CD4-positive, alpha-beta T cell treated with Interleukin-6 at 100 ng/mL for 8 hours (primary cell): ENCODE results near the gene NR2F6.
"Not testable (repeated sequence)": the region's sequence is repeated elsewhere in the genome, so short reads cannot be mapped to it uniquely, and the experiment has no call there.

ENCODE experiments used
- DNase-seq: peaks from one replicate; pipeline ENCODE4 v3.0.0-alpha.2; 2020; ENCODE audit warnings: mixed read lengths, low spot score

The NR2F6 gene

GRCh38 chr19:17210296-17210695, 35.4 kb downstream of the NR2F6 start:
- no peak for DNase-seq

DNA sequence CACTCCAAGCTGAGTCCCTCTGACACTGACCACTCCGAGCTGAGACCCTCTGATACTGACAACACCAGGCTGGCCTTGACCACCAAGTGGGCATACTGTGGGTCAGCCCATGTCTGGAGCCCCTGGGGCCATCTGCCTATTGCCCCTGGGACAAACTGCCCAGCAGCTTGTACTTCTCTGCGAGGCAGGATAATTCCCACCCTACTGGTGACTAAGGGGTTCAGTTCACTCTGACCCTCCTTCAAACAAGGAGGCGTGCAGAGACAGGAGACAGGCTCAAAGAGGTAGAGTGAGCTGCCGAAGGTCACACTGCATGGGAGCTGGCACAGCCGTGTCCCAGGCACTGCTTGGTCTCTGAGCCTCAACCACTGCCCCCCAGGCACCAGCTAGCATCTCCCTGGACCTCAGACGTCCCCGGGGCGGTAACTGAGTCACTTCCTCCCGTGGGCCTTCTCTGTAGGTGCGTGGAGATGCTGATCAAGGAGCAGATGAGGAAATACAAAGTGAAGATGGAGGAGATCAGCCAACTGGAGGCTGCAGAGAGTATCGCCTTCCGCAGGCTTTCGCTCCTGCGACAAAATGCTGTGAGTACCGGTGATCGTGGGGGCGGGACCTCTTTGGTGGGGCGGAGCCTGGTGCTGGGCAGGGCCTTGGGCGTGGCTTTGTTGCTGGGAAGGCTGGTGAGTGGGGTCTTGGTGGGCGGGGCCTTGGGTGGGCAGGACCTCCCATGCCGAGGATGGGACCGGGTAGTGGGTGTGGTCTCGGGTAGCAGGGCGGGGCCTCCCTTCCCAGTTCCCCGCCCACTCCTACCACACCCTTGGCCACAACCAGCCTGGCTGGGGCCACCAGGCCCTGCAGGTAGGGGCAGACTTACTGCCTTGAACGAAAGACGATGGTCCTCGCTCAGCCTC, 36.3 kb downstream of the NR2F6 start:
- DNase-seq = no peak

DNA sequence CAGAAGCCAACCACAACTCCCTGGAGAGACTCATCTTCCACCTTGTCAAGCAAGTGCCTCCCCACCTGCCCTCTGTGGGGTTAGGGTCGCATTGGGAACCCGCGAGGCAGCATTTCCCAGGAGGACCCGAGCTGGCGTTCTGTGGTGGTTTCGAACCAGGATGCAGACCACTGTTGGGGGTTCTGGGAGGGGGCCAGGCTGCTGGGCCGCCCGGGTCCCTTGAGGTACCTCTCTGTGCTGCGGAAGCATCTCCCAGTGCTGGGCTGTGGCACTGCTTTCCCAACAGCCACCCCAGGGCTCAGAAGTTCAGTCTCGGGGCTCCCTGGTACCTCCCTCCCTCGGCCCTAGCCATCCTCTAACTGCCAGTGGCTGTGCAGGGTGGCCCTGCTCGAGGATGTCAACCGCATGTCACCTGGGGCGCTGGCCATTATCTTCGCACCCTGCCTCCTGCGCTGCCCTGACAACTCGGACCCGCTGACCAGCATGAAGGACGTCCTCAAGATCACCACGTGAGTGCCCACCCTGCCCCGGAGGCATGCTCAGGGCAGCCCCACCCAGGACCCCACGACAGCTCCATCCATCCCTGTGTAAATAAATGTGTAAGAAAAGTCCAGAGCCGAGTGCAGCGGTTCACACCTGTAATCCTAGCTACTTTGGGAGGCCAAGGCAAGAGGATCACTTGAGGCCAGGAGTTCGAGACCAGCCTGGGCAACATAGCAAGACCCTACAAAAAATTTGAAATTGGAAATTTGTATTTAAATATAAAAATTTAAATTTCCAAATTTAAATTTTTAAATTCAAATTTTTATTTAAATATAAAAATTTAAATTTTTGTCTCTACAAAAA, 38.8 kb downstream of the NR2F6 start:
- no peak for DNase-seq

DNA sequence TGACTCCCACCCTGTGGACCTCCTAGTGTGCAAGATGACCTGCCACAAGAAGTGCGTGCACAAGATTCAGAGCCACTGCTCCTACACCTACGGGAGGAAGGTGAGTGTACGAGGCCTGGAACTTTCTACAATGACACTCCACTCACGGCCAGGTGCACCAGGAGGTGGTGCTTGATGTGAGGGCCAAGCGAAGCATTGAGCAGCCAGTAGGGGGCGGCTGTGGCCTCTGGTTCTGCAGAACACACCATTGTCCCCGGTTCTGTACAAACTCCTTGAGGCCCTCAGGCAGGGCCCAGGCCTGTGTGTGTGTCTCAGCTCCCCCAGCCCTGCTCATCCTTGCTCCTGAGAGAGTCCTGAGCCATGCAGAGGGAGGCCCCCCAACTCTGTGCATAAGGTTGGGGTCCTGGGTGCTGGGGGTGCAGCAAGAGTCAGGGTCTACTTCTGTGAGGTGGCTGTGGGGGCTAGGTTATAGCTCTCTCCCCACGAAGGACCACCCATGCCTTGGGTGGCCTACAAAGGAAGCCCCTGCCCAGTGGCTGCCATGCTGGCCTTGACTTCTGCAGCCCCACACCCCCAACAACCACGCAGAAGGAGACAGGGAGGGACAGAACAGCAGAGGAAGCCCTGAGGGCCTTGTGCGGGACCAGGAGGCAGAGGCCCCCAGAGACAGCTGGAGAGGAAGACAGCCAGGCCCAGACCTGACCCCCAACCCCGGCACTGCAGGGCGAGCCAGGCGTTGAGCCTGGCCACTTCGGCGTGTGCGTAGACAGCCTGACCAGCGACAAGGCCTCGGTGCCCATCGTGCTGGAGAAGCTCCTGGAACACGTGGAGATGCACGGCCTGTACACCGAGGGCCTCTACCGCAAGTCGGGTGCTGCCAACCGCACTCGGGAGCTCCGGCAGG, 40.2 kb downstream of the NR2F6 start:
- DNase-seq = peak; percentile 61

GRCh38 chr19:17202713-17203112, 43.0 kb downstream of the NR2F6 start:
- no peak for DNase-seq

DNA sequence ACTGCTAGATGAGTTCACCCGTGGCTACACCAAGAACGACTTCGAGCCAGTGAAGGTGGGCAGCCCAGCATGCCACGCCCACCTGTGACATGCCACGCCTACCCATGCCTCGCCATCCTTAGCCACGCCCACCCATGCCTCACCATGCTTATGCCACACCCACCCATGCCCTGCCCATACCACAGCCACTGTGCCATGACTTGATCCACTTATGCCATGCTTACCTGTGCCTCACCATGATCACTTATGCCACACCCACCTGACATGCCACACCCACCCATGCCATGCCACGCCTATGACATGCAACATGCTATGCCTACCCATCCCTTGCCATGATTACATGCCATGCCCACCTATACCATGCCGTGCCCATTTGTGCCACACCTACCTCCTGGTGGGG, 43.5 kb downstream of the NR2F6 start:
- no peak for DNase-seq

GRCh38 chr19:17200408-17201079, 45.2 kb downstream of the NR2F6 start:
- DNase-seq = no peak

GRCh38 chr19:17197666-17198065, 48.1 kb downstream of the NR2F6 start:
- DNase-seq = no peak

DNA sequence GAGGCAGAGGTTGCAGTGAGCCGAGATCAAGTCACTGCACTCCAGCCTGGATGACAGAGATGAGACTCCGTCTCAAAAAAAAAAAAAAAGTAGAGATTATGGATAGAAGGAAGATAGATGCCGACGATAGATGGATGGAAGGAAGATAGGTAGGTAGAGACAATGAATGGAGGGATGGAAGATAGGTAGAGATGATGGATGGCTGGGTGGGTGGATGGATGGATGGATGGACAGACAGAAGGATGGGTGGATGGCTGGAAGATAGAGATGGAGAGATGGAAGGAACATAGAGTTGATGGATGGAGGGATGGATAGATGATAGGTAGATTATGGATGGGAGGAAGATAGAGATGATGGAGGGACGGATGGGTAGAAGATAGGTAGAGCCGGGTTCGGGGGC, 49.1 kb downstream of the NR2F6 start:
- DNase-seq = no peak

DNA sequence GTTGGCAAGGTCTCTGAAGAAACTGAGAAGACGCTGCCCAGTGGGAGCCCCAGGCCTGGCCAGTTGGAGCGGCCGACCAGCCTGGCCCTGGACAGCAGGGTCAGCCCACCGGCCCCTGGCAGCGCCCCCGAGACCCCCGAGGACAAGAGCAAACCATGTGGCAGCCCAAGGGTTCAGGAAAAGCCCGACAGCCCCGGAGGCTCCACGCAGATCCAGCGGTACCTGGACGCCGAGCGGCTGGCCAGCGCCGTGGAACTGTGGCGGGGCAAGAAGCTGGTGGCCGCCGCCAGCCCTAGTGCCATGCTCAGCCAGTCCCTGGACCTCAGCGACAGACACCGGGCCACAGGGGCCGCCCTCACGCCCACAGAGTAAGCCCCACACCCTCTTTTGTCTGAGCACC, 50.6 kb downstream of the NR2F6 start:
- no peak for DNase-seq

DNA sequence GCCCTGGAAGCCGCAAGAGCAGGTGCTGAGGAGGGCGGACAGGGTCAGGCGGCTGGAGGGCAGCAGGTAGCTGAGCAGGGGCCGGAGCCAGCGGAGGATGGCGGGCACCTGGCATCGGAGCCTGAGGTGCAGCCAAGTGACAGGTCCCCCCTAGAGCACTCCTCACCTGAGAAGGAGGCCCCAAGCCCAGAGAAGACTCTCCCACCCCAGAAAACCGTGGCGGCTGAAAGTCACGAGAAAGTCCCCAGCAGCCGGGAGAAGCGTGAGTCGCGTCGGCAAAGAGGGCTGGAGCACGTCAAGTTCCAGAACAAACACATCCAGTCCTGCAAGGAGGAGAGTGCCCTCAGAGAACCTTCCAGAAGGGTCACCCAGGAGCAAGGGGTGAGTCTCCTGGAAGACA, 51.1 kb downstream of the NR2F6 start:
- DNase-seq = no peak

DNA sequence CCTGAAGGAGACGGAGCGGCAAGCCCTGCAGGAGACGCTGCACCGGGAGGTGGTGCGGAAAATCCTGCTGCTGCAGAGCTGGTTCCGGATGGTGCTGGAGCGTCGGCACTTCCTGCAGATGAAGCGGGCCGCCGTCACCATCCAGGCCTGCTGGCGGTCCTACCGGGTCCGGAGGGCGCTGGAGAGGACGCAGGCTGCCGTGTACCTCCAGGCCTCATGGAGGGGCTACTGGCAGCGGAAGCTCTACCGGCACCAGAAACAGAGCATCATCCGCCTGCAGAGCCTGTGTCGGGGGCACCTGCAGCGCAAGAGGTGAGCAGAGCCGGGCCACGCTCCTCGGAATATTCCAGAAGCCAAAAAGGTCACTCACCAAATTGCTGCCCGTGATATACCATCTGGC, 53.0 kb downstream of the NR2F6 start:
- DNase-seq = no peak

DNA sequence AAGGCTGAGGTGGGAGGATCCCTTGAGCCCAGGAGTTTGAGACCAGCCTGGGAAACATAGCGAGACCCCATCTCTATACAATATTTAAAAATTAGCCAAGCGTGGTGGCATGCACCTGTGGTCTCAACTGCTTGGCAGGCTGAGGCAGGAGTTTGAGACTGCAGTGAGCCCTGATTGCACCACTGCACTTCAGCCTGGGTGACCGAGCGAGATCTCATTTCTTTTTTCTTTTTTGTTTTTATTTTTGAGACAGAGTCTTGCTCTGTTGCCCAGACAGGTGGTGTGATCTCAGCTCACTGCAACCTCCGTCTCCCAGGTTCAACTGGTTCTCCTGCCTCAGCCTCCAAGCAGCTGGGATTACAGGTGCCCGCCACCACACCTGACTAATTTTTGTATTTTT, 54.0 kb downstream of the NR2F6 start:
- not testable (repeated sequence) for DNase-seq

GRCh38 chr19:17185590-17185989, 60.1 kb downstream of the NR2F6 start:
- DNase-seq = no peak

GRCh38 chr19:17184371-17184841, 61.3 kb downstream of the NR2F6 start:
- peak; percentile 71 for DNase-seq

- DNase-seq = peak; percentile 22
Measured at GRCh38 chr19:17183858-17184321, 61.8 kb downstream of the NR2F6 start.

GRCh38 chr19:17183271-17183761, 62.4 kb downstream of the NR2F6 start:
- DNase-seq = peak; percentile 13
